ENCODE results near the gene ARHGAP15. TPM values are rescaled to one million over a fixed set of nuclear protein-coding genes. Genes with fewer than 3 reads are reported as not detected.

ARHGAP15 gene
- total RNA-seq, 1 donor from 2014 or later: not detected

DNA sequence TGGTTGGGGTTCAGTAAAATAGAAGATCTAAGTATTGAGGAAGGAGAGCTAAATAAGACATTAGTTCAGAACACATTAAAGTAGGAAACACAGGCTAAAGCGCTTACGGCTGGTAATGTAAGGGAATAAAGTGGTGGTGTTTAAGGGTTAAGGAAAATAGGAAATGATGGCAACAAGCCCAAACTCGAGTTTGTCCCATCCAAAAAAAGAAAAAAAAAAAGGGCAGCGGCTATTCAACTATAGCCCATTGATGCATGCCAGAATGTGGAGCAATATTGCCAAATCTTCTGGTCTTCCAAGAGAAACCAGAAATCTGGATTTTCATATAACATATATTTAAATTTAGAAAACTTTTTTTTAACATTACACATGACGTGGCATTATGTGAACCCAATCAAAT, 161.0 kb downstream of the ARHGAP15 start:
- H3K27me3 Mint-ChIP-seq (ENCODE audit: unreplicated experiment): no peaks in the 10 kb centered on the region
- H3K9me3 Mint-ChIP-seq (ENCODE audit: unreplicated experiment): no peaks in the 10 kb centered on the region
- no peak overlapping the region for H3K27ac Mint-ChIP-seq (ENCODE audit: unreplicated experiment)
- H3K36me3 Mint-ChIP-seq (ENCODE audit: unreplicated experiment): no peaks in the 10 kb centered on the region
- no peak overlapping the region for H3K4me3 Mint-ChIP-seq (ENCODE audit: unreplicated experiment)
- TF ChIP-seq, protein P1, sequence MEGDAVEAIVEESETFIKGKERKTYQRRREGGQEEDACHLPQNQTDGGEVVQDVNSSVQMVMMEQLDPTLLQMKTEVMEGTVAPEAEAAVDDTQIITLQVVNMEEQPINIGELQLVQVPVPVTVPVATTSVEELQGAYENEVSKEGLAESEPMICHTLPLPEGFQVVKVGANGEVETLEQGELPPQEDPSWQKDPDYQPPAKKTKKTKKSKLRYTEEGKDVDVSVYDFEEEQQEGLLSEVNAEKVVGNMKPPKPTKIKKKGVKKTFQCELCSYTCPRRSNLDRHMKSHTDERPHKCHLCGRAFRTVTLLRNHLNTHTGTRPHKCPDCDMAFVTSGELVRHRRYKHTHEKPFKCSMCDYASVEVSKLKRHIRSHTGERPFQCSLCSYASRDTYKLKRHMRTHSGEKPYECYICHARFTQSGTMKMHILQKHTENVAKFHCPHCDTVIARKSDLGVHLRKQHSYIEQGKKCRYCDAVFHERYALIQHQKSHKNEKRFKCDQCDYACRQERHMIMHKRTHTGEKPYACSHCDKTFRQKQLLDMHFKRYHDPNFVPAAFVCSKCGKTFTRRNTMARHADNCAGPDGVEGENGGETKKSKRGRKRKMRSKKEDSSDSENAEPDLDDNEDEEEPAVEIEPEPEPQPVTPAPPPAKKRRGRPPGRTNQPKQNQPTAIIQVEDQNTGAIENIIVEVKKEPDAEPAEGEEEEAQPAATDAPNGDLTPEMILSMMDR (IDR thresholded peaks at IDR 0.05; ENCODE audit: partially characterized antibody, unreplicated experiment): no peak
- H3K4me1 Mint-ChIP-seq (ENCODE audit: low read depth, unreplicated experiment): no peaks in the 10 kb centered on the region
- no peak for DNase-seq

DNA sequence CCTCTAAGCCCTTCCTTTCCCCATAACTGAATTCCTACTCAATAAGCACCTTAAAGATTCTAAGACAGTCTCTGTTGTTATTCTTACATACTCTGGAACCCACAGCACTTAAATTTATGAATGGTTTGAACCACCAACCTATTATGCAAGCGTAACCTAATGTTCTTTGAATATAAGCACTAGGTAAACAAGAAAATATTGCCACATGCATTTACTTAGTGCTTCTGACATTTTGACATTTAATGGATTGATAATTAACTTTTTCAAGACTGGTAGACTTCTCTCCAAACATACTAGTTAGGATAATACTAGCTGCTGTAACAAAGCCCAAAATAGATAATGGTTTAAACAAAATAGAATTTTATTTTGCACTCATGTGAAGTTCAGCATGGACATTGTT, 164.8 kb downstream of the ARHGAP15 start:
- no peak for DNase-seq
- no peaks in the 10 kb centered on the region for H3K27me3 Mint-ChIP-seq (ENCODE audit: unreplicated experiment)
- TF ChIP-seq, protein P1 (IDR thresholded peaks at IDR 0.05; ENCODE audit: partially characterized antibody, unreplicated experiment): no peak
- H3K9me3 Mint-ChIP-seq (ENCODE audit: unreplicated experiment): no peaks in the 10 kb centered on the region
- no peak overlapping the region for H3K4me3 Mint-ChIP-seq (ENCODE audit: unreplicated experiment)
- no peaks in the 10 kb centered on the region for H3K4me1 Mint-ChIP-seq (ENCODE audit: low read depth, unreplicated experiment)
- H3K36me3 Mint-ChIP-seq (ENCODE audit: unreplicated experiment): no peaks in the 10 kb centered on the region
- H3K27ac Mint-ChIP-seq (ENCODE audit: unreplicated experiment): no peak overlapping the region

DNA sequence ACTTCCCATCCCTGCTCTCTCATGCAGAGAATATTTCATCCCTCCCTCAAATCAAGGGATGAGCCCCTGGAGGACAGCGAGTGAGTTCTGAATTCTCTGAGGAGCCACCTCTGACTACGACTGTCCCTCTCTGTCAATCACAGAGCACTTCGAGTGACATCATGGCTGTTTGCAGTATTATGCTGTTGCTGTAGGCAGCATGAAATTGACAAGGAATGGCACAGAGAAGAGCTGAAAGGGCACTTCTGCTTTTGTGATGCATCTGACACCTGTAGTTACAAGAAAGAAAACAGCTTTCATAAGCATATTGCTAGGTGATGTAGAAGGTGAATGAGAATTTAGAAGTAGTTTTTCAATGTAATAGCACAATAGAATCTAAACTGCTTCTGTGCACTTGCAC, 166.9 kb downstream of the ARHGAP15 start:
- TF ChIP-seq, protein P1 (IDR thresholded peaks at IDR 0.05; ENCODE audit: partially characterized antibody, unreplicated experiment): no peak
- H3K36me3 Mint-ChIP-seq (ENCODE audit: unreplicated experiment): no peaks in the 10 kb centered on the region
- no peak overlapping the region for H3K27ac Mint-ChIP-seq (ENCODE audit: unreplicated experiment)
- no peaks in the 10 kb centered on the region for H3K4me1 Mint-ChIP-seq (ENCODE audit: low read depth, unreplicated experiment)
- no peak for DNase-seq
- H3K27me3 Mint-ChIP-seq (ENCODE audit: unreplicated experiment): no peaks in the 10 kb centered on the region
- no peak overlapping the region for H3K4me3 Mint-ChIP-seq (ENCODE audit: unreplicated experiment)
- no peaks in the 10 kb centered on the region for H3K9me3 Mint-ChIP-seq (ENCODE audit: unreplicated experiment)

- H3K4me1 Mint-ChIP-seq (ENCODE audit: low read depth, unreplicated experiment): no peaks in the 10 kb centered on the region
- no peak for DNase-seq
- H3K27me3 Mint-ChIP-seq (ENCODE audit: unreplicated experiment): no peaks in the 10 kb centered on the region
- H3K27ac Mint-ChIP-seq (ENCODE audit: unreplicated experiment): no peak overlapping the region
- H3K4me3 Mint-ChIP-seq (ENCODE audit: unreplicated experiment): no peak overlapping the region
- no peaks in the 10 kb centered on the region for H3K36me3 Mint-ChIP-seq (ENCODE audit: unreplicated experiment)
- TF ChIP-seq, protein P1 (IDR thresholded peaks at IDR 0.05; ENCODE audit: partially characterized antibody, unreplicated experiment): no peak
- no peaks in the 10 kb centered on the region for H3K9me3 Mint-ChIP-seq (ENCODE audit: unreplicated experiment)
Measured at GRCh38 chr2:143297182-143297581, 168.0 kb downstream of the ARHGAP15 start.

GRCh38 chr2:143300536-143300935, 171.3 kb downstream of the ARHGAP15 start:
- Mint-ChIP-seq H3K9me3 (ENCODE audit: unreplicated experiment) (no peaks in the 10 kb centered on the region), H3K4me3 (ENCODE audit: unreplicated experiment) (no peak overlapping the region), H3K36me3 (ENCODE audit: unreplicated experiment) (no peaks in the 10 kb centered on the region), H3K27ac (ENCODE audit: unreplicated experiment) (no peak overlapping the region), H3K27me3 (ENCODE audit: unreplicated experiment) (no peaks in the 10 kb centered on the region), H3K4me1 (ENCODE audit: low read depth, unreplicated experiment) (no peaks in the 10 kb centered on the region)
- DNase-seq: no peak
- TF ChIP-seq, protein P1 (IDR thresholded peaks at IDR 0.05; ENCODE audit: partially characterized antibody, unreplicated experiment): no peak

Measured in glutamatergic neuron (in vitro differentiated cells).